Ovary (tissue), 3 donors: ENCODE data around the gene DEGS2.

Source experiments
- EP300 ChIP-seq: sonication (generic); formaldehyde crosslinking; IDR thresholded peaks from one replicate; pipeline ENCODE4 v1.6.1; 2017; ENCODE audit warnings: antibody characterized with exemption
- TF ChIP-seq, protein P1 (sequence below), 3 donors: fragments of 450-650 bp in 2 of 3; fragments of 200-600 bp in 1 of 3; IDR thresholded peaks; one replicate each; pipeline versions ENCODE4 v1.5.1 to v1.8.0; 2016 to 2022; ENCODE audit warnings: antibody characterized with exemption in 3 of 3, mild to moderate bottlenecking in 1 of 3
- donor health status: DM: no; HTN: no; CAD: no.

DNA sequence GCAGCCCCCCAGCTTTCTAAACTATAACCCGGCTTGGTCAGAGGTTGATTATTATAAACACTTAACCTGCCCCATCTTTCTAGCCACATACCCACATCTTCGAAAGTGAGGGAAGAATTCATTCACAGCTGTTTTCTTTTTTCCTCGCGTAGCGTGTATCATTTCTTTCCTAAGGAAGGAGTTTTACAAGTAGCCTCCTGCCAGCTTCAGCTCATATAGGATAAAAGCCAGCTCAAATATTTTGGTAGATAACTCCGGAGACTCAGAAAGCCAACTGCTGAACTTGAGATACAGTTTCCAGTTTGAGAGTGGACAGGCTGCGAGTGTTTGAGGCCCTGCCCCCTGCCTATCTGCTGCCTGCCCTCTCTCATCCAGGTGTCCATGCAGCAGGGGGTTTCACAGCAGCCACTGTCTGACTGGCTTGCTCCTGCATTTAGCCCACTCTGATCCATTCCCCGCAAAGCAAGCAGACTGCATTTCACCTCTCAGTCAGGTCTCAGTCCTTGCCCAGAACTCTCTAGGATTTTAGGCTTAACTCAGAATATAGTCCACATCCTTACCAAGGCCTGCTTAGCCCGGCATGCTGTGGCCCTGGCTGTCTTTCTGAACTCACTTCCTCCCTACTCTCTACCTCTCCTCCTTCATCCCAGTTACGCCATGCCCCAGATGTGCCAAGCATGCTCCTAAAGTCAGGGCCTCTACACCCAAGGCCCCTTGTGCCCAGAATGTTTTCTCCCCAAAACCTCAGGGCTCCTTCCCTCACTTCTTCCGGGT is 47.3 kb downstream of the DEGS2 start:
- TF ChIP-seq, protein P1, sequence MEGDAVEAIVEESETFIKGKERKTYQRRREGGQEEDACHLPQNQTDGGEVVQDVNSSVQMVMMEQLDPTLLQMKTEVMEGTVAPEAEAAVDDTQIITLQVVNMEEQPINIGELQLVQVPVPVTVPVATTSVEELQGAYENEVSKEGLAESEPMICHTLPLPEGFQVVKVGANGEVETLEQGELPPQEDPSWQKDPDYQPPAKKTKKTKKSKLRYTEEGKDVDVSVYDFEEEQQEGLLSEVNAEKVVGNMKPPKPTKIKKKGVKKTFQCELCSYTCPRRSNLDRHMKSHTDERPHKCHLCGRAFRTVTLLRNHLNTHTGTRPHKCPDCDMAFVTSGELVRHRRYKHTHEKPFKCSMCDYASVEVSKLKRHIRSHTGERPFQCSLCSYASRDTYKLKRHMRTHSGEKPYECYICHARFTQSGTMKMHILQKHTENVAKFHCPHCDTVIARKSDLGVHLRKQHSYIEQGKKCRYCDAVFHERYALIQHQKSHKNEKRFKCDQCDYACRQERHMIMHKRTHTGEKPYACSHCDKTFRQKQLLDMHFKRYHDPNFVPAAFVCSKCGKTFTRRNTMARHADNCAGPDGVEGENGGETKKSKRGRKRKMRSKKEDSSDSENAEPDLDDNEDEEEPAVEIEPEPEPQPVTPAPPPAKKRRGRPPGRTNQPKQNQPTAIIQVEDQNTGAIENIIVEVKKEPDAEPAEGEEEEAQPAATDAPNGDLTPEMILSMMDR (IDR thresholded peaks at IDR 0.05), result no peak
- no peak for TF ChIP-seq EP300
